Muscle of arm (tissue), 12 donors: ENCODE measurements around the gene UNC5C. TPM values are rescaled to one million over a fixed set of nuclear protein-coding genes. Genes with fewer than 3 reads are reported as not detected.

ENCODE experiments used
- DNase-seq: peaks from one replicate; pipeline ENCODE4 v3.0.0-alpha.2; 2013
- polyA plus RNA-seq, 12 donors: library from polyadenylated mRNA; unstranded; fragments of 120-200 nt; gene quantifications; one replicate each; pipeline ENCODE4 v1.2.1, GENCODE V29; 2013; ENCODE audit not compliant: insufficient read length in 12 of 12

UNC5C gene
- polyA plus RNA-seq, 12 donors = 0.53 to 1.4 (median 0.84) TPM; not detected in 1

- no peak for DNase-seq
Measured at GRCh38 chr4:95466791-95467190, 82.0 kb downstream of the UNC5C start.

DNA sequence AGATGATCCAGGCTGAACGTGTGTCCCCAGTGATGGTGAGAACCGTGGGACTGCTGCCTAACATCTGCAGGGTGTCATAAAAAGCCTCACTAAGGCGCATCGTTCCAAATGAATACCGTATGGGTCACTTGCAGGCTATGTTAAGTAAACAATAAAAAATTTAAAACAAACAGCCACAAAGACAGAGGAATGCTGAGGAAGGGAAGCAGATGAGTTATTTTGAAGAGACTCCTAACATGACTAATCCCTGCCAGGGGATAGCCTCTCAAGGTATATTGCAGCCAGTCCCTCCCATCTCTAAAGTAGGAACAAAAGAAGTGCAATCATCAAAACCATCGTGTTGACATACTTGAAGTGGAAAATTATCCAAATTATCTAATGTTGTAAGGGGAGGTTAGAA is 83.8 kb downstream of the UNC5C start:
- DNase-seq = no peak

- no peak for DNase-seq
Measured at GRCh38 chr4:95462921-95463320, 85.9 kb downstream of the UNC5C start.

DNA sequence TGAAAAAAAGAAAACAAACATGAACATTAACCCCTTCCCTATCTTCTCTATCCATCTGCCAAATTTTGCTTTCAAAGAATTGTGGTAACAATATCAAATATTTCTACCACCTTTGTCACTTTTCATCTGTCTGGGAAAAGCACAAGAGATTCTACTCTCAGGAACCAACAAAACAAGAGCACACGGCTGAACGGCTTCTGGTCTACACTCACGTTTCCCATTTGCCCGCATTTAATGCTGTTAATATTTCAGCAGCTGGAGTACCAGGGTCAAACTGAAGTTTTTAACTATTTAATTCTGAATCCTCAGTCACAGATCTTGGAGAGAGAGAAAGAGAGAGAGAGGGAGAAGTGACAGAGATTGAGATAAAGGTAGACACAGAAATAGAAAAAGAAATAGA is 91.4 kb downstream of the UNC5C start:
- DNase-seq = no peak

DNA sequence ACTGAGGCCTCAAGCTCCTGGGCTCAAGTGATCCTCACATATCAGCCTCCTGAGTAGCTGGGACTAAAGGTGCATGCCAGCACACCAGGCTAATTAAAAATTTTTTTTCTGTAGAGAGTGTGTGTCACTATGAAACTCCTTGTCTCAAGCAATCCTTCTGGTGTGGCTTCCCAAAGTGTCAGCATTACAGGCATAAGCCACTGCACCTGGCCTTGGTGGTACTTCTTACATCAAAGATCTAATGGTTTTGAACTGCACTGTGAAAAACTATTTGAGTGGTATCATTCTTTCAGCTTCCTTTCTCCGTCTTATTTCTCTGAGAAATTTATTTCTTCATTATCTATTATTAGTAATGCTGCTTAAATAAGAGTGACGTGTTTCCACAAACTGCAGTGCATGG is 98.5 kb downstream of the UNC5C start:
- no peak for DNase-seq

GRCh38 chr4:95446173-95446572 is 102.6 kb downstream of the UNC5C start:
- DNase-seq = no peak

DNA sequence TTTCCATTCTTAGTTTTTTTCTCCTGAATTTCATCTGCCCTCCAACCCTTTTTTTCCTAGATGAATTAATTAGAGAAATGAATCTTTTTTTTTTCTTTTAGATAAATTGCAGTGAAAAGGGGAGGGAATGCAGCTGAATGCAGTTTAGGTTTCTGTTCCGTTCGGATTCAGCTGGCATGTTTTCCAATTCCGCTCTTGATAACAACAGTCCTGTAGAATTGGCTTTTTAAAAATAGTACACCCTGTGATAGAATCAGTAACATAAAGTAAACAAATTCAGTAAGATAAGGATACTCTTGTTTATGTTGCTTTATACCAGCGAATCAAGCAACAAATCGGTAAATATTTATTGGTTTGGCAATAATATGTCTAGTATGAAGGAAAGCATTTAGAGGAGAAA is 103.5 kb downstream of the UNC5C start:
- no peak for DNase-seq

DNA sequence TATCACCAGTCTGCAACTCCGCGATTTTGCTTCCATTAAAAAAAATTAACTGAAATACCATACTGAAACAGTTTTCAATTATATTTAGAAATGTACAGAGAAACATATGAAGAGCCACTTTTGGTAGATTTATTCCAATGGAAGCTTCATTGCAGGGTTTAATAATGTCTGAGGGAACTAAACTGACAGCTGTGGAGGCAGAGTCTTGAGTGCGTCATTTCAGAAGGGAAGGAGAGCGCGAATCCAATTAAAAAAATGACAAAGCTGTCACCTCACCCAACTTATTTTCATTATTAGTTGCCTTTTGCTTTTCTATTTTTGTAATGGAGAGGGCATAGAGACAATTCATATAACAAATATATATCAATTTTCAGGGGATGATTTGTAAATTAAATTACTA is 104.0 kb downstream of the UNC5C start:
- no peak for DNase-seq

GRCh38 chr4:95439896-95440295 is 108.9 kb downstream of the UNC5C start:
- no peak for DNase-seq

- DNase-seq = no peak
Measured at GRCh38 chr4:95439071-95439470, 109.7 kb downstream of the UNC5C start.

- DNase-seq = no peak
Measured at GRCh38 chr4:95432466-95432865, 116.3 kb downstream of the UNC5C start.

GRCh38 chr4:95431678-95432077 is 117.1 kb downstream of the UNC5C start:
- DNase-seq = no peak

GRCh38 chr4:95429416-95429815 is 119.4 kb downstream of the UNC5C start:
- no peak for DNase-seq

DNA sequence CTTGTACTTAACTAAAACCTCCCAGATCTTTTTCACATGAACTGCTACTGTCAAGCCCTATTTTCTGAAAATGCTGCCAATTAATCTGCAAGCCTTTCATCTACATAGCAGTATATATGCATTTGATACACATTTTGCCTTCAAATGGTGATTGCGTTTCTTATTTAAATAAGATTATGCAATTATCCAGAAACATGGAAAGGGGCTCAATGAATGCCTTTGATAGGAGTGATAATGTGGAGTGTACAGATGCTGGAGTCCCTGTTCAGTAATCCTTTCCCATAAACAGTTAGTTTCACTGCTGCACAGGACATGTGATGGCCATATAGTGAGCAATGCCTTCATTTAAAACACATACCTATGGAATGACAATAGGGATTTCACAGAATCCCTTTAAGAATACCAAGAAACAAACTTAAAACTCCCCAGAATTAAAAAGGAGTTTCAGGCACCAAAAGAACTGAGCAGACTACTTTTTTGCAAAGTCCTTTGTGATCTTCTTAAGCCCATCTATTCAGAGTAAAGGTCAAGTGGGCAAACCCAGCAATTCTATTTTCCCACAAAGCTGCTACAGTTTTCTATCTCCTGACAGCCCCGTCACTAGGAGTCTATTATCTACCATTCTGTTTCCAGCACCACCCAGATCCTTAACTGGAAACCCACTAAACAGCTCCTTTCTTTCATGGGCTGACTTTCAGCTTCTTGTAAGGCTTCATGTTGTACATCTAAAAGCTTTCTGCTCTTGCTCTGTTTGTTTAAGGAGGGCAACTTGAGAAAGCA is 120.3 kb downstream of the UNC5C start:
- DNase-seq = no peak

DNA sequence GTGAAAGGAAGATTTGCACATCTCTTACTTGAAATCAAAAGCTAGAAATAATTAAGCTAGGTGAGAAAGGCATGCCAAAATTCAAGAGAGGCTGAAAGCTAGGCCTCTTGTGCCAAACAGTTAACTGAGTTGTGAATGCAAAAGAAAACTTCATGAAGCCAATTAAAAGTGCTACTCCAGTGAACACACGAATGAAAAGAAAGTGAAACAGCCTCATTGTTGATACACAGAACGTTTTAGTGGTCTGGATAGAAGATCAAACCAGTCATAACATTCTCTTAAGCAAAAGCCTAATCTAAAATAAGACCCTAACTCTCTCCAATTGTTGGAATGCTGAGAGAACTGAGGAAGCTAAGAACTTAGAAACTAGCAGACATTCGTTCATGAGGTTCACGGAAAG is 122.3 kb downstream of the UNC5C start:
- no peak for DNase-seq

- DNase-seq = no peak
Measured at GRCh38 chr4:95422436-95422835, 126.3 kb downstream of the UNC5C start.

DNA sequence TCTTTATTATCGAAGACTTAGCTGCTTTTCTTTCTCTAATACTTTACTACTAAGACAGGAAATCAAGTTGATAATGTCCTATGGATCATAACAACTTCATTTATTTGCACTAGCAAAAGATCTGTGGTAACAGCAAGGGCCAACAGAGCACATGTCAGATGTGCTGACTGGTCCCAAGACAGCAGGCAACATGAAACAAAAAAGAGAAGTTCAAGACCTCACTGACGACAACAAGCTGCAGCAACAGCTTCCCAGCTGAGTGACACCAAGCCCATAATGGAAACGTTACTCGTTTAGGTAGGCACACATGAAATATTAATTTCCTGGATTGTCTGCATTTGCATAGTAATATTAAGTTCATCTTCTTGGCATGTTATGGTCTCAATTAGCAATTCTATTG is 126.9 kb downstream of the UNC5C start:
- DNase-seq = no peak

- no peak for DNase-seq
Measured at GRCh38 chr4:95417531-95417930, 131.2 kb downstream of the UNC5C start.

DNA sequence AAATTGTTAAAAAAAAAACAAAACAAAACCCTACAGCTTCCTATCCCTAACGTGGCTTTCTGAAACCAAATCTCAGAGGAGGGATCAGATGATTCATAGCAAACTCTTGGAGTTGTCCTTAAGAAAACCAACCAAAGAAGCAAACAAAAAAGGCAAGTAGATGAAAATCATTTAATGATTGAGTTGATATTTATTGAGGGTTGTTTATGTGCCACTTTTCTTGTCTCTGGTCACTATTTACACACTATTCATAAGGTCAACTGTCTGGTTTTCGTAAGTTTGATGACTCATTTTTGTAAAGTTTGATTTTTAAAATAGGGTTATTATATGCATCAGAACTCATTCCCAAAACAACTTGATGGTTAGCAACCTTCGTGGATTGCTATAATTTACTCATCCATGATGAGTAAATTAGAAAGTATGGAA is 133.4 kb downstream of the UNC5C start:
- DNase-seq = no peak

DNA sequence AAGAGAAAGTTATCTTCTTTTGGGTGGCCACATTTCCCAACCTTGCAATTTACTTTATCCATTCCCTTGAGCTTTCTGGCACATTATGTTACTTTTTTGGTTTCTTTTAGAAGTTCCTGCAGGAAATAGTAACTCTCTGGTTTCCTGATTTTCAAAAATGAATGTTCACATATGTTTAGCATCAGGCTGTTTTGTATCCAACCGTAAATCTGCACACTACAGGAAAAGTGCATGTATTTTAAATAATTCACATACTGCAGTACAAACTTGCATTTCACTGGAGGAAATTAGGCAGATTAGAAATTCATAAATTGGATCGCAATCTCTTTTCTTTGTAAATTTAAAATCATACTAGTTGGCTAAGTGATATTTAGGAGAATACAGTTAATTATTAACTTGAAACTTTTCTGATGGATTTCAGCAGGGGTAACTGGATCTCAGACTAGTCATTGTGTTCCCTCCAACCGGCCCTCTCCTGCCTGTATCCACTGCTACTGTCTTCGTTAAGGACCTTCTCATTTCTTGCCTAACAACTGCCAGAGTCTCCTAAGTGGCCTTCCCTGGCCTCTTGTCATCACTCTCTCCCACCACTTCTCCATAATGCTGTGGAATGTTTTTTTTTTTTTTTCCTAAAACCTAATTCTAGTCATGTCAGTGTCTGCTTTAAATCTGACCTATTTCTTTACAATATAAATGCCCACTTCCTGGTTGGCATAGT is 137.2 kb downstream of the UNC5C start:
- DNase-seq = peak; percentile 27

- DNase-seq = no peak
Measured at GRCh38 chr4:95410387-95410977, 138.3 kb downstream of the UNC5C start.

GRCh38 chr4:95409750-95410149 is 139.0 kb downstream of the UNC5C start:
- DNase-seq = no peak

GRCh38 chr4:95409127-95409526 is 139.6 kb downstream of the UNC5C start:
- no peak for DNase-seq
